HG03565 (cell line): ENCODE data around the gene NAALADL2.

ENCODE experiments used
- ATAC-seq: cut with Tn5 transposase; IDR thresholded peaks from one replicate; pipeline ENCODE4 v1.9.1; 2021; ENCODE audit warnings: mild to moderate bottlenecking, moderate library complexity; ENCODE audit not compliant: unreplicated experiment

The NAALADL2 gene

DNA sequence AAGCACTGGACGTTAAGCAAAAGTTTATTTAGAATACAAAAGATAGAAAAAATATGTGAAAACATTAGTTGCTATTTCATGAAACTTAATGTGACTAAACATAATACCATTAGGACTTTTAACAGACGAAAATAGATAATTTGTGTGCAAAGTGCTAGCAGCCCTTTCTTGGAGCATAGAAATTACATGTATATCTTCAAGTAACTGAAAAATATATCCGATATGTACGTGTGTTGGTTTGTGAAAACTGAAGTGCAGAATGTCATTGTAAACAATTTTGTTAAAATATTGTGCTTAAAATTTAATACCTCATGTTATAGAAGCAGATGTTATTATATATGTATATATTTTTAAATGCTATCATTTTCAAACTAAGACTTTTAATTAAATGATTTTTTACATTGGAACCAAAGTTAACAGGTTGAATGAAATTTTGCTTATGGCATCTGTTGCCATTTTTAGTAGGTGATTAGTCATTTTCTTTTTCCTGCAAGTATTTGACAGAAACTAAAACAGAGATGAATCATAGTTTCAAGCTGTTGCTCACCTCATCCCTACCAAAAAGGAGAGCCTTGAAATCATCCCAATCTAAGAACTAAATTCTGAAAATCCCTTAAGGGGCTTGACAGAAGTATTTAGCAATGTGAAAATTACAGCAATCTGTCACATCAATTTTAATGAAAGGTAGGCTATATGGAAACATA, 334.8 kb downstream of the NAALADL2 start:
- peak; percentile 78 for ATAC-seq

DNA sequence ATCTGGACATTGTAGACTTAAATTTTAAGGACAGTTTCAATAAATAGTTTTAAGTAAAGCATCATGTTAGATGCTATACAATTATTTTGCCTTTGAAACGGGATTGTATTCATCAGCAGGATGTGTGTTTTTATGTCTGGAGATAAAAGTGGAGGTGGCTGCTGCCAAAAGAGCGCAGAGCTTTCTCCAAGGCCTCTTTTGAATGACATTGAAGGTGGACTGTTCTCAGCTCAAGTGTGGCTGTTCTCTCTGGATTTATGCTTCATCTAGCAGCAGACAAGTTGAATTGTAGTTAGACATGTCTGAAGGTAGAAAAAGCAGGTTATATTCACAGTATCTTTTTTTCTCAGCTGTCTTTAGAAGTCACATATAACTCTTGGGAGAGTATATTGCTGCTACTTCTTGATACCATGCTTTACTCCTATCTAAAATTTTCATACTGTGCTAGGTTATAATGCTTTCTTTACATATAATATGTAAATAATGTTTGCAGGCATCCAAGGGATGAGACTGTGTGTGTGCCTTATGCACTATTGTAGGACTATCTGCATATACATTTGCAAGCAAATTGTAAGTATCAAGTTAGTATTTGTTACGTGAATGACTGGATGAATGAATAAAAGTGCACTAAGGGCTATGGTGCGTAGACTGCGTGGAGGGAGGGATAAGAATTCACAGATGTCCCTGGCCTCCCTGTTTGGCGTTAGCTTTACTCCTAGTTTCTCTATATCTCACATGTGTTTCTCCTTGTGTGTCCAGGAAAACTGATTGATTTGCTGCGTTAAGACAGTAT, 340.1 kb downstream of the NAALADL2 start:
- no peak for ATAC-seq

DNA sequence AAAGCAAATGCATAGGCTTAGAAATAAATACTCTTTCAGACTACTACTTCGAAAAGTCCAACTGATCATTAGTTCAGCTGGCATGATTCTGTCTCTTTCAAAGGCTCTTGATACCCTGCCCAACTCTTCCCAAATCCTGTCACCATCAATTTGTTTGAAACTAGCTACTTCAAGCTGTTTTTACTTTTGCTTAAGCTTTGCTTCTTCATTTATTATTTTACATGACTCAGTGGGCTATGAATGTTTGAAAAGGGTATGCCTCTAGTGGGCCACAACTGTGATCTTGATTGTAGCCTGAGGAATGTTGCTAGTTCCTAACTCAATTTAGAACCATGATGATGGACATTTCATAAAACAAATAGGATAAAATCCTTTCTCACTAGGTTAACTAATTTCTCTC, 340.8 kb downstream of the NAALADL2 start:
- ATAC-seq: no peak

GRCh38 chr3:175200391-175201095, 341.4 kb downstream of the NAALADL2 start:
- ATAC-seq: no peak

GRCh38 chr3:175207361-175207760, 348.2 kb downstream of the NAALADL2 start:
- no peak for ATAC-seq

- ATAC-seq: no peak
Measured at GRCh38 chr3:175208326-175208725, 349.2 kb downstream of the NAALADL2 start.

DNA sequence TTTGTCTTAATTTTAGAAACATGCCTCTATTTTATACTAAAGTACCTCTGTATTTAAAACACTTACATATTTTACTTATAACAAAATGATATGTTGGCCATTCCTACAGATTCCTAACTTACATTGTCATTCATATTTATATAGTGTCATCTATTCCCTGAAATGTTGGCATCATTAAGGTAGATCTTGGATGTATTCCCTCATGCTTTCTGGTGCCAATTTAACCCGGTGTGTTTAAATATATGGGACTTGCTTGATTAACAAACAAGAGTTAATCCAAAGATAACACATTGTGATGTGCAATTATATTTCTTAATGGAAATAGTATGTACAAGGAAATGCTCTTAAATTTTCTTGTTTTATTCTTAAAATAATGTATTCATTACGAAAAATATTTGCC, 352.3 kb downstream of the NAALADL2 start:
- ATAC-seq: no peak

DNA sequence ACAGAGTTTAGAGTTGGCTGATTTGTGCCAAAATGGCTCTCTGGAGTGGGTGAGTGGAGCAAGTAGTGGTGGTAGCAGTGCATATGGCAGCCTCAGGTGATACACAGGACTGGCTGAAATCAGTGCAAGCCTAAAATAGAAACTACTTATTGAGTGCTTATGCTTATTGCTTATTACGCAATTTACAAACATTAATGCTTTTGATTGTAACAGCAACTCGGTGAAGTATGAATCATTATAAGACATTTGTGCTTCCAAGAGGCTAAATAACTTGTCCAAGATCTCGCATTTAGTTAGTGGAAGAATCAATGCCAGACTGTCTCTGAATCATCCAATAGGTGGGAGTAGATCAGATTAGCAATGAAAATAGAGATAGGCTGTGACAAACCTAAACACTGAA, 353.8 kb downstream of the NAALADL2 start:
- ATAC-seq: no peak

DNA sequence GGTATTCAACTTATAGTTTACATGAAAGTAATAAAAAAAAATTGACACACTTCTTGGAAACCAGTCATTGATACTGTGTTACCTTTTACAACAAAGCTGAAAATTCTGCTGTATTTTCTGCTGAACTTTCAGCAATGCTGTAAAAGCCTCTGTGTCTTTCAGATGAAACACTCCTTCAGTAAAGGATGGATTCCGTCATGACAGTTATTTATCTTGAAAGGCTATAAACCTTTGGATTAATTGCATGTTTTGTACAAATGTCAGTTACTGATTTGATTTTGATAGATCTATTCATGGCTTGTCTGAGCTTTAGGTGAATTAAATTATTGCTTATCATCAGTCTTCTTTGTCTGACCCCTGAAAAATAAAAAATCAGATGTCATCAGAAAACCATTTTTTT, 355.1 kb downstream of the NAALADL2 start:
- no peak for ATAC-seq

- no peak for ATAC-seq
Measured at GRCh38 chr3:175215833-175216232, 356.7 kb downstream of the NAALADL2 start.

DNA sequence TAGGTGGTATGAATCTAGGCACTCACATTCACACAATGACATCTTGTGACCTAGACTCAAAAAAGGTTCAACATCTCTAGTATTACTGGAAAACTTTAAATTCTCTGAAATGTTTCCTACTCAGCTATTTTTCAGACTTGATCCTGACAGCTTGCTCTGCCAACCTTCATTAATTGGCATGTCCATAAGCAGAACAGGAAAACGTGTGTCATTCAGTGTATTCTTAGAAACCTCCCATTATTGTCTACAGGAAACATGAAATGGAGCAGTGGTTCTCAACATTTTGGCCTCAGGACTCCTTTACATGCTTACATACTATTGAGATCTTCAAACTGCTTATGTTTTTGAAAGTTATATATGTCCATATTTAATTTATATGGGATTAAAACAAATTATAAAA, 363.2 kb downstream of the NAALADL2 start:
- no peak for ATAC-seq

GRCh38 chr3:175224051-175224450, 364.9 kb downstream of the NAALADL2 start:
- no peak for ATAC-seq

GRCh38 chr3:175226444-175226843, 367.3 kb downstream of the NAALADL2 start:
- no peak for ATAC-seq

DNA sequence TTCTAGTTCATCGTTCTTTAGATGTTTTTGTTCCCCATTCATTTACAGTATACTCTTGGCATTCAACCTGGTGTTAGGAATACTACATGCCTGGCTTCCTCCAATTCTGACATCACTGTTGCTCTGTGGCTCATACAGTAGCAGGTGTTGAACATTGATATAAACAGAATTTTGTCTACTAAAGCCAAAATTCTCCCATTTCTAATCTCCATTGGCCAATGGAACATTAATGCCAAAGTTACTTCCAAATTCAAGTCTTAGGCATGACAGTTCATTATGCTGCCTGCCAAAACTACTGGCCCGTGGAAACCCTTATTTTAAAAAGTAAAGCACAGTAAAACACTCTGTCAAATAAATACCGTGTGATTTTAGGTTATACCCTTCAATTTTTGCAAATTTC, 368.0 kb downstream of the NAALADL2 start:
- ATAC-seq: no peak

- no peak for ATAC-seq
Measured at GRCh38 chr3:175233957-175234940, 375.1 kb downstream of the NAALADL2 start.

DNA sequence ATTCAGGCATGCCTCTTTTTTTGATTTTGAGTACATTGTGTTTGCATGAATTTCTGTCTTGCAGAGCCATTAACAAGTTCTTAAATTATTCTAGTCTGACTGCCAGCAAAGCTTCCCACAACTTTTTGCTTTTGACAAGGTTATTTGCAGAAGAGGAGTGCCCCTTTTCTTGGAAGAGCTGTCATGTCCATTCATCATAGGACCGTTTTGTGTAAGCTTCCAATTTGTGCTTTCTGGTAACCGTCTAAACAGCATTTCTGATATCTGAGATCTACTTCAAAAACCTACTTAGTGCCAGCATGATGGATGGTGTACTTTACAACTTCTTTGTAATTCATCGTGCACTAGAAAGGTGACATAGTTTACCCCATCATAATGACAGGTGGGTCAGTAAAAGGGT, 379.7 kb downstream of the NAALADL2 start:
- ATAC-seq: no peak

GRCh38 chr3:175240921-175241320, 381.8 kb downstream of the NAALADL2 start:
- ATAC-seq: no peak

- no peak for ATAC-seq
Measured at GRCh38 chr3:175242243-175242642, 383.1 kb downstream of the NAALADL2 start.

DNA sequence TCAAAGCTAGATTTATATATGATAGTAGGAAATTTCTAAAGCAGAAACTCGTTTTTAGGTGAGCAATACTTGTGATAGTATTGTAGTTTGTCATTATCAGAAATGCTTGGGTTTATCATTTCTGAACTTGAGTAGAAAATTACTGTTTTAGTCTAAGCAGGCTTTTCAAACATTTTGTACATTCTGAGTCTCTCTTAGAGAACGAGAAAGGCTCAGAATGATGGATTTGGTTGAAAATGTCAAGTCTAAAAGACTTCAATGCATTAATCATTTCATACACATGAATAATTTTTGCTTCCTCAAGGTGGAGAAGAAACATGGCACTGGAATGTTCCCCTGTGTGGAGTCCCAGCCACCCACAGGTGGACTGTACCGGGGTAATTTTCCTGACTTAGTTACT, 387.1 kb downstream of the NAALADL2 start:
- ATAC-seq: no peak

DNA sequence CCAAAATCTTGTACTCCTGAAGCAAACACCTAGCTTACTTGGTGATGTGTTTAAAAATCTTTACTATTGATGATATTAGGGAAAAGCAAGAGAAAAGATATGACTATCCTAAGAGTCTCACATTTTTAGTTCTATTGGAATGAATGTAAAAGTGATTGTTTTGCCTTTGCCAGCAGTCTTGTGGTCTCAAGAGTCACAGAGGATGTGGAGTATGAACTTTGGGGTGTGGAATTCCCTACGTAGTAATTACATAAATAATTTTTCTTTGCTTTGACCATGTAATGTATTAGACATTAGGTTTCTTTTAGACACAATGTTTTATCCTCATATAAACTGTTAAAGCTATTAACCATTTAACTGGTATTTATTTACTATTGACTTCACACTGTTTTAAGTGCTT, 387.6 kb downstream of the NAALADL2 start:
- ATAC-seq: no peak

GRCh38 chr3:175247629-175248028, 388.5 kb downstream of the NAALADL2 start:
- ATAC-seq: no peak
